Neuron (in vitro differentiated cells): ENCODE measurements around the gene PPP1R13L.
"Not testable (repeated sequence)": the region's sequence is repeated elsewhere in the genome, so short reads cannot be mapped to it uniquely, and the experiment has no call there.

ENCODE experiments used
- H2AFZ ChIP-seq: one replicate; pipeline ENCODE4 v1.6.1; 2013; ENCODE audit warnings: low read depth, mild to moderate bottlenecking, inconsistent platforms, low read length, moderate library complexity
- H3K27me3 ChIP-seq: one replicate; pipeline ENCODE4 v1.6.1; 2013; ENCODE audit warnings: low read length; ENCODE audit not compliant: insufficient read depth
- H3K36me3 ChIP-seq: one replicate; pipeline ENCODE4 v1.6.1; 2013; ENCODE audit warnings: low read length; ENCODE audit not compliant: insufficient read depth
- H3K4me1 ChIP-seq: one replicate; pipeline ENCODE4 v1.6.1; 2013; ENCODE audit warnings: low read length; ENCODE audit not compliant: insufficient read depth
- H3K4me3 ChIP-seq: 2 replicates; pipeline ENCODE4 v1.5.1; 2013; ENCODE audit warnings: mild to moderate bottlenecking, low read length, moderate library complexity
- H3K9me3 ChIP-seq: one replicate; pipeline ENCODE4 v1.6.1; 2013; ENCODE audit warnings: low read length

The PPP1R13L gene

GRCh38 chr19:45408830-45409556, 4.1 kb upstream of the PPP1R13L start:
- Histone ChIP-seq H3K36me3 (peaks cover 16% of the 10 kb centered on the region), H3K4me3 (no peak overlapping the region), H3K9me3 (no peaks in the 10 kb centered on the region), H3K27me3 (peaks cover 4% of the 10 kb centered on the region), H2AFZ (no peak overlapping the region), H3K4me1 (peaks cover 10% of the 10 kb centered on the region)

GRCh38 chr19:45408121-45408520, 3.3 kb upstream of the PPP1R13L start:
- no peaks in the 10 kb centered on the region for H3K9me3 ChIP-seq
- no peak overlapping the region for H2AFZ ChIP-seq

GRCh38 chr19:45407585-45407984, 2.7 kb upstream of the PPP1R13L start:
- Histone ChIP-seq H3K4me1 (peaks cover 15% of the 10 kb centered on the region), H3K27me3 (peaks cover 10% of the 10 kb centered on the region), H3K4me3 (peak overlapping the region; percentile 58)
- H3K9me3 ChIP-seq, H2AFZ ChIP-seq, H3K36me3 ChIP-seq: not testable (repeated sequence)

More at GRCh38 chr19:45408121-45408520, 3.3 kb upstream of the PPP1R13L start:
- Histone ChIP-seq H3K36me3 (peaks cover 8% of the 10 kb centered on the region), H3K4me1 (peaks cover 15% of the 10 kb centered on the region), H3K4me3 (no peak overlapping the region), H3K27me3 (peaks cover 10% of the 10 kb centered on the region)

- Histone ChIP-seq H2AFZ (no peak overlapping the region), H3K4me3 (peak overlapping the region; percentile 58), H3K4me1 (peaks cover 15% of the 10 kb centered on the region), H3K9me3 (no peaks in the 10 kb centered on the region), H3K27me3 (peaks cover 10% of the 10 kb centered on the region), H3K36me3 (peaks cover 4% of the 10 kb centered on the region)
These were observed 2.2 kb upstream of the PPP1R13L start for GRCh38 chr19:45407091-45407375.

- H3K4me1 ChIP-seq, result peaks cover 15% of the 10 kb centered on the region
- H3K4me3 ChIP-seq, result peak within 1 kb of the TSS; percentile 58
- H2AFZ ChIP-seq, result peak within 1 kb of the TSS; percentile 87
- H3K27me3 ChIP-seq, result peaks cover 10% of the 10 kb centered on the region
- H3K9me3 ChIP-seq, result no peaks in the 10 kb centered on the region
- peaks cover 4% of the 10 kb centered on the region for H3K36me3 ChIP-seq
These were observed 1.6 kb upstream of the PPP1R13L start, which contains the start of gene POLR1G for GRCh38 chr19:45406226-45407090. Gene POLR1G, plus strand, starts transcription at chr19:45406644. Its CDS starts 53 bp downstream, at chr19:45406697.

- H3K4me1 ChIP-seq, result peaks cover 15% of the 10 kb centered on the region
- H3K4me3 ChIP-seq, result peak overlapping the region; percentile 58
- H3K27me3 ChIP-seq, result peaks cover 10% of the 10 kb centered on the region
- no peaks in the 10 kb centered on the region for H3K36me3 ChIP-seq
- H2AFZ ChIP-seq, result peak overlapping the region; percentile 87
- H3K9me3 ChIP-seq, result no peaks in the 10 kb centered on the region
These were observed 761 bp upstream of the PPP1R13L start for GRCh38 chr19:45405435-45406225.

GRCh38 chr19:45403781-45404556, 900 bp downstream of the PPP1R13L start:
- Histone ChIP-seq H3K4me1 (peaks cover 15% of the 10 kb centered on the region), H3K27me3 (peaks cover 10% of the 10 kb centered on the region), H3K36me3 (no peaks in the 10 kb centered on the region), H3K4me3 (no peak overlapping the region), H2AFZ (no peak overlapping the region), H3K9me3 (no peaks in the 10 kb centered on the region)

- H3K4me3 ChIP-seq, result no peak overlapping the region
- peaks cover 15% of the 10 kb centered on the region for H3K4me1 ChIP-seq
- no peak overlapping the region for H2AFZ ChIP-seq
- H3K36me3 ChIP-seq, result no peaks in the 10 kb centered on the region
- H3K27me3 ChIP-seq, result peaks cover 10% of the 10 kb centered on the region
- no peaks in the 10 kb centered on the region for H3K9me3 ChIP-seq
These were observed 1.6 kb downstream of the PPP1R13L start for GRCh38 chr19:45403272-45403671.

- Histone ChIP-seq H3K27me3 (peaks cover 10% of the 10 kb centered on the region), H3K4me1 (peaks cover 20% of the 10 kb centered on the region), H3K36me3 (no peaks in the 10 kb centered on the region), H3K9me3 (no peaks in the 10 kb centered on the region), H3K4me3 (no peak overlapping the region), H2AFZ (no peak overlapping the region)
These were observed 2.4 kb downstream of the PPP1R13L start for GRCh38 chr19:45402298-45403061.

GRCh38 chr19:45401815-45402214, 3.1 kb downstream of the PPP1R13L start:
- Histone ChIP-seq H3K9me3 (no peaks in the 10 kb centered on the region), H2AFZ (no peak overlapping the region), H3K4me3 (no peak overlapping the region), H3K4me1 (peaks cover 20% of the 10 kb centered on the region), H3K27me3 (peaks cover 10% of the 10 kb centered on the region), H3K36me3 (no peaks in the 10 kb centered on the region)

- H3K27me3 ChIP-seq, result peaks cover 10% of the 10 kb centered on the region
- no peak overlapping the region for H3K4me3 ChIP-seq
These were observed 4.7 kb downstream of the PPP1R13L start for GRCh38 chr19:45400192-45400591.

More at GRCh38 chr19:45400192-45400591, 4.7 kb downstream of the PPP1R13L start:
- Histone ChIP-seq H3K9me3 (no peaks in the 10 kb centered on the region), H2AFZ (no peak overlapping the region), H3K36me3 (no peaks in the 10 kb centered on the region), H3K4me1 (peaks cover 16% of the 10 kb centered on the region)
